ENCODE data around the gene AANAT.

GRCh38 chr17:76474238-76474637 lies 6.8 kb downstream of the AANAT start:
- TF ChIP-seq CBX8 (IDR thresholded peaks at IDR 0.05) (no peak), ZSCAN20 (CRISPR knock-in tag; IDR thresholded peaks at IDR 0.05) (no peak), CEBPB (IDR thresholded peaks at IDR 0.05) (no peak), MYC (IDR thresholded peaks at IDR 0.05; ENCODE audit: borderline replicate concordance, low read length) (no peak), POLR2A (IDR thresholded peaks at IDR 0.05; ENCODE audit: low read length) (no peak), BHLHE40 (IDR thresholded peaks at IDR 0.05; ENCODE audit: low read depth, low read length) (no peak)
- TF ChIP-seq, protein P1, sequence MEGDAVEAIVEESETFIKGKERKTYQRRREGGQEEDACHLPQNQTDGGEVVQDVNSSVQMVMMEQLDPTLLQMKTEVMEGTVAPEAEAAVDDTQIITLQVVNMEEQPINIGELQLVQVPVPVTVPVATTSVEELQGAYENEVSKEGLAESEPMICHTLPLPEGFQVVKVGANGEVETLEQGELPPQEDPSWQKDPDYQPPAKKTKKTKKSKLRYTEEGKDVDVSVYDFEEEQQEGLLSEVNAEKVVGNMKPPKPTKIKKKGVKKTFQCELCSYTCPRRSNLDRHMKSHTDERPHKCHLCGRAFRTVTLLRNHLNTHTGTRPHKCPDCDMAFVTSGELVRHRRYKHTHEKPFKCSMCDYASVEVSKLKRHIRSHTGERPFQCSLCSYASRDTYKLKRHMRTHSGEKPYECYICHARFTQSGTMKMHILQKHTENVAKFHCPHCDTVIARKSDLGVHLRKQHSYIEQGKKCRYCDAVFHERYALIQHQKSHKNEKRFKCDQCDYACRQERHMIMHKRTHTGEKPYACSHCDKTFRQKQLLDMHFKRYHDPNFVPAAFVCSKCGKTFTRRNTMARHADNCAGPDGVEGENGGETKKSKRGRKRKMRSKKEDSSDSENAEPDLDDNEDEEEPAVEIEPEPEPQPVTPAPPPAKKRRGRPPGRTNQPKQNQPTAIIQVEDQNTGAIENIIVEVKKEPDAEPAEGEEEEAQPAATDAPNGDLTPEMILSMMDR (IDR thresholded peaks at IDR 0.05), result no peak
- TF ChIP-seq, protein P2, sequence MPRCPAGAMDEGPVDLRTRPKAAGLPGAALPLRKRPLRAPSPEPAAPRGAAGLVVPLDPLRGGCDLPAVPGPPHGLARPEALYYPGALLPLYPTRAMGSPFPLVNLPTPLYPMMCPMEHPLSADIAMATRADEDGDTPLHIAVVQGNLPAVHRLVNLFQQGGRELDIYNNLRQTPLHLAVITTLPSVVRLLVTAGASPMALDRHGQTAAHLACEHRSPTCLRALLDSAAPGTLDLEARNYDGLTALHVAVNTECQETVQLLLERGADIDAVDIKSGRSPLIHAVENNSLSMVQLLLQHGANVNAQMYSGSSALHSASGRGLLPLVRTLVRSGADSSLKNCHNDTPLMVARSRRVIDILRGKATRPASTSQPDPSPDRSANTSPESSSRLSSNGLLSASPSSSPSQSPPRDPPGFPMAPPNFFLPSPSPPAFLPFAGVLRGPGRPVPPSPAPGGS (IDR thresholded peaks at IDR 0.05), result no peak
